GM19395 (cell line): Measurements from ENCODE around the gene MEGF11.

ENCODE experiments used
- ATAC-seq: cut with Tn5 transposase; IDR thresholded peaks from one replicate; pipeline ENCODE4 v1.9.1; 2021; ENCODE audit warnings: mild to moderate bottlenecking, moderate library complexity; ENCODE audit not compliant: unreplicated experiment

Gene MEGF11

DNA sequence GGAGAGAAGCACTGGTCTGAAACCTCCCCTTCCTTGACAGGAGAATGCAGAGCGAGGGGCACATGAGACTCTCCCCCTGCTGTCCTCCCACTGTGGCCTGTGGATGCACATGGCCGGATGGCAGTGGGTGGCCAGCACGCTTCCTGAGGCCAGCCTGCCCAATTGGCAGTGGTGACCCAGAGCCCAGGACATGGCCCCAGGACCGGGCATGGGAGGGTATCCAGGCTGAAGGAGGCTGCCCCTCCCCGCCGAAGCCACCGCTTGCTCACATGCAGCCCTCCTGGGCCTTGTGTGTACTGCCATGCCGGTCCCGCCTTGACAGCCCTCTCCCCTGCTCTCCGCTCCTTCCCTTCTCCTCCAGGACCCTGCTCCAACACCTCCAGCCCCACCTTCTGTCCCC is 100.9 kb downstream of the MEGF11 start:
- ATAC-seq: no peak

DNA sequence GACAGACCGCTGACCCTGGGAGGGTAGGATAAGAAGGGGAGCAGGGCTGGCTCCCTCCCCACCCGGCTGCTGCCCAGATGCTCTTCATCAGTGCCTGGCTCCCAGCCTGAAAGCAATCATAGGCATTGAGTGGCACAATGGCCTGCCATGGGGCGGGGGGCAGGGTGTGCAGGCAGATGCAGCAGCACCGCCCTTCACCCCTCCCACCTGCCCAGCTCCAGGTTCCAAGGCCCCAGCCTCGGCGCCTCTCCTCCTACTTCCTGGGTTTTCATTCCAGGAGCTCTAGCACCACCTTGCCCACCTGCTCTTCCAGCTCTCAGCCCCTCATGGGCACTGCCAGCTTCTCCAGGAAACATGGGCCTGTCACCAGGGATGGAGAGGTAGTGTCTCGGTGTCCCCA is 101.7 kb downstream of the MEGF11 start:
- ATAC-seq: no peak

DNA sequence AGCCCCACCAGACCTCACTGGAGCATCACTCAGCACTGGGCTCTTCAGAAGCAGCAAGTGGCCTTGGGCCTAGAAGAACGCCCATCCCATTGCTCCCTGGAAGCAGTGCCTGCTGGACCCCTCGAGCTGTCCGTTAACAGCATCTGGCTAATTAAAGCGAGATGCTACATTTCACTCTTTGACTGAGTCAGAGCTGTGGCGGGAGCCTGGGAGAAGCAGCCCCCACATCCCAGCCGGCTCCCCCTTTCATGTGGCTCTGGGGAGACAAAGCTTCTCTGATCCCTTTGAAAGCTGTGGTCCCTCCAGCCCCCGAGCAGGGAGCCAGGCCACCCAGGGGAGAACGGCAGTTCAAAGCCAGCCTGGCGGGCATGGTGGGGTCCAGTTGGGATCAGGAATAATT is 103.7 kb downstream of the MEGF11 start:
- ATAC-seq: no peak

DNA sequence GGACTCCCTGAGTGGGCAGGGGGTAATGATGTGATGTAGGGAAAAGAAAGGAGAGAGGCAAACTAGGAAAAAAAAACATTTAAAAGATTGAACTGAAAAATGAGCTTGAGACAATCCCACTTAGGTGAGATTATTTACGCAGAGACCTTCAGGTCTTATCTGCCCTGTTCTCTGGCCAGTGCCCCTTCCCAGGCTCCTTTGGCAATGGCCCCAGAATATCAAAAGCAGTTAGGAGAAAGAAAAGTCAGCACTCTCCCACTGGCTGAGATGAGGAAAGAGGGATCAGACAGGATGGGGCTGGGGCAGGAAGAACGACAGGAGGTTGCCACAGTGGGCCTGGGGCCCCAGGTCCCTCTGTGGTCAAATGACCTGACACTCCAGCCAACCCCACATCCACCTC is 105.4 kb downstream of the MEGF11 start:
- no peak for ATAC-seq

DNA sequence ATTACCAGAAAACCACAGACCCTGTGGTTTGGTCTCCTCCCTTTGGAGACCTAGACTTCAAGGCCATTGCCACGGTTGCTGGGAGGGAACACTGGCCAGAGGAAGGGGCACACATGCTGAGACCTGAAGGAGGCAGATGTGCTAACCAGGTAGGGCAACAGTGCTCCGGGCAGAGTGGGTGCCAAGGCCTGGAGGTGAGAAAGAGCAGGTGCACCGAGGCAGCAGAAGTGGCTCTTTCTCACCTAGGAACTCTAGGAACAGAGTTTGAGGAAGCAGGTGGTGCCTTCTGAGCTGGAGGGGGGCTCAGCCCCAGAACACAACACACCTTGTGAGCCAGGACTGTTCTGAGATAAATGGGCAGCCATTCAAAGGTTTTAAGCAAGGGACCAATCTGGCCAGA is 106.1 kb downstream of the MEGF11 start:
- no peak for ATAC-seq

DNA sequence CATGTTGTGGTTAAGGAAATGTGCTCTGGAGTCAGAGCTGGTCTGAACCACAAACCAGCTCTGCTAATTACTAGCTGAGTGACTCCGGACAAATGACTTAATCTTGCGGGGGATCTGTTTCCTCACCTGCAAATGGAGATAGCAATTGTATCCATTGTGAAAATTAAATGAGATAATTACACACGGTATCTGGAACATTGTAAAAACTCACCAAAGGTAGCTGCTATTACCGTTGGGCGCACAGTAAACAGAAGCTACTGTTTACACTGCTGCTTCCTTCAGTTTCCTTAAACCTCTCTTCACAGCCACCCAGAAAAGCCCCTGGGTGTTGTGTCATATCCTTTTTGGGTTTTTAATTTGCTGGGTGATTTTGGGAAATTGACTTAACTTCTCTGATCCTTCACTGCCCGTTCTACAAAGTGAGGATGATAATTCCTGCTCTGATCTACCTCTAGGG is 107.8 kb downstream of the MEGF11 start:
- ATAC-seq: no peak

DNA sequence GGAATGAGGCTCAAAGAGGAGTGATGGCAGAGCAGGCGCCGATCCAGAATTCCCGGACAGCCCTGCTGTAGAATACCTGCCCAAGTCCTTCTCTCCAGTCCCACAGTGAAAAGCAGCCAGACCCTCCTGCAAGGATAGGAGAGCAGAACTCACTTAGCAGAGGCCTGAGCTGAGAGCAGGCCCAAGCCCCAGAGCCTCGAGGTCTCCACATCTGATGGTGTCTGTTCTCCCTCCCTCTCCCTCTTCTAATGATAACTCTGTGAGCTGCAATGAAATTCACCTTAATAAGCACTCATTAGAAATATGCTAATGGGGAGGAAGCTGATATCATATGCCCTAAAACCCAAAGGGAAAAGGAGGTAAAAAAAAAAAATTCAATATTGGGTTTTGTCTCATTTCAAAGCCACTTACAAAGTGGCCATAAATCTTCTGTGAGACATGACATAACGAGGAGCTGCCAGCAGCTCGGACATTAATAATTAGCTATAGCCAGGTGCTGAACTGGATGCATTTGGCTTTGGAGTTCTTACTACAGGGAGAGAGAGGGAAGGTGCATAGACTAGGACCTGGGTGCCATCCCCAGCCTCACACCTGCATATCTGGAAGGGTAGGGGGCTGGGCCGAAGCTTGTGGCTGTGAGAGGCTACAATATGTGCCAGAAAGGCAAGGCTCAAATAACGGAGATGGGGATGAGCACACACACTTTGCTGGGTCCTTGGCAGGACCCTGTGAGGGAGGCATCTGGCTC is 108.4 kb downstream of the MEGF11 start:
- ATAC-seq: no peak

DNA sequence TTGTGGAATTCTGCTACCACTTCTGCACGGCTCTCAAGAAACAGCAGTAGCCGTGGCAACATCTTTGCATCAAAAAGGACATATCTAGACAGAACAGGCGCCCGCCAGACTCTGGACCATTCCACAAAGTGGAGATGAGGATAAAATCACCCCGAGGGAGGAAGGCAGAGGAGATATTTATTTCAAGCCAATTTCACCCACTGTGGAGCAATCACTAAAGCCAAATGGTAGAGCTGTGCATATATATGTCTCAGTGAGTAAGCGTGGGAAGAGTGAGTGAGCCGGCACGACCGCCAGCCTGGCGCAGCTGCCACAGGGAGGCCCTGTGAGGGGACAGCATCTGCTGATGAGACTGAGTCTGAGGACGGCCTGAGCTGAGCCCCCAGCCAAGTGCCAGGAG is 111.3 kb downstream of the MEGF11 start:
- ATAC-seq: no peak

DNA sequence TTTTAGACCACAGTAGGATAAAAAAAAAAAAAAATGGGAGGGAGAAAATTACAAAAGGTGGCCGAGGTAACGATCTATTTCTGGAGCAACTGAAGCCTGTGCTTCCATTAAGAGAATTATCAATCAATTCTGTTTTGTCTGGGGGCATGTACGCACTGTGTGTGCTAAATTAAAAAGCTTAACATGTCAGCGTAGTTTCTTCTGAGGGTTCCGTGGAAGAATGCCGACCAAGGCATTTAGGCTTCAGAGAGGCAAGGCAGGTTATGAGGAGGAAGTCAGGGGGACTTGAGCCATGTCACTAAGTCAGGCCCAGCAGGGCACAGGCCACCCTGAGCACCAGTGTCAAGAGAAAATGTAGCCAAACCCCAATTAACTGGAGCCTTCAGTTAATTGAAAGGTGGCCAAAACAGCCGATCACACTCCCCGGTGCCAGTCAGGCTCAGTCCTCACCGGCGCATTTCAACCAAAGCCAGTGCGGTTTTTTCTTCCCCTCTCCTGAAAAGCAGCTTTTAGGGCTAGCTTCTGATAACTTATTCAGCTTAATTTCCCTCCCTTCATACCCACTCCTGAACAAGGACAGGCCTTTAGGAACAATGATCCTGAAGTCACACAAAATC is 113.9 kb downstream of the MEGF11 start:
- no peak for ATAC-seq

DNA sequence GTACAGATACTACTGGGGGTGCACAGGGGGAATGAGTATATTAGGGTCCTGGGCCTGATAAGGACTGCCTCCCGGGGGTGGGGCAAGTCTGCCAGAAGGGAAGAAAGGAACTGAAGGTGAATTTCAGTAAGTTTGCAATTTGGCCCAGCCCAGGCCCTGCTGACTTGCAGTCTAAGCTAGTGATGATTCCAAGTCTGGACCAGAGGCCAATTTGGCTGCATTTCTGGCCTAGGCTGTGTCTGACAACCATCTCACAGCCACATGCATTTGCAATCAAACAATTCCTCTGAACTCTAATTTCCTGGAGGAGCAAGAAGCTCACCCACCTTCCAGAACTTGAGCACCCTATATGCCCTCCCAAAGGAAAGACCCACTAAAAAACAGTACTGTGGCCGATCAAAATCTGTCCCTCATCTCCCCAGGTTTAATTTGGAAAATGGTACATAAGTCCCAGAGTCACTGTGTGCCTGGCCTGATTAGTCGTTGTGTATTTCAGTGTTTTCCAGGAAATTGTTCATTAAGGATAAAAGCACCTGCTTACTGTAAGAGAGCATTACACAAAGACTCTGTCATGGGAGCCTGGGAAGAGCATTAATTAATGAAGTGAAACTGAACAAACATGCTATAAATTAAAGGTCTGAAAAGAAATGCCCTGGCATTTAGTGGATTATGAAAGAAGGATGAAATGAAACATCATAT is 114.5 kb downstream of the MEGF11 start:
- ATAC-seq: no peak

DNA sequence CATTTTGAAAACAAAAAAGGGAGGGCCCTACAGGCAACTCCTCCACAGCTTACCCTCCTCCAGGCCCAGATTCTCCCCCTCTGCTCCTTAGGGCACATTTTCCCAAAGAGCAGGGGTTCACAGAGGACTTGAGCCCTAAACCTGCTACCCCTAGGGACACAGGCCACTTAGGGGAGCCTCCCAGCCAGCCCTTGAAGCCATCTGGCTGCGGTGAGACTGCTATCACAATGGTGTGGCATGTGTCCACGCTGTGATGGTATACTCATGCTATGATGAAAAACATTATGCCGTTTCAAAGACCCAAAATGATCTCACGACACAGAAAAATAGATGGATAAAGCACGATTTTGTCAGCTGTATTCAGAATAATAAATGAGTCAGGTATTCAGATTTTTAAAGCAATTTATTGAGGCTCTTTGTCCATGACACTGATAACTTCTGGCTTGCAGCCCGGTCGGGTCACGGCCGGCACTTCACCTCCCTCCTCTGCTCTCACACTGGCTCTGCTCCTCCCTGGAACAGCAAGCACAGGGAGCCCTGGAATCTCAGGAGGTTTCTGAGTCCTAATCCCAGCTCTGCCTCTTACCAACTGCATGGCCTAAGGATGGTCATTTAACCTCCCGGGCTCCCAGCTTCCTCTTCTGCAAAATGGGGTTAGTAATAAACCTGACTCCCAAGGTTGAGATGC is 115.3 kb downstream of the MEGF11 start:
- no peak for ATAC-seq

DNA sequence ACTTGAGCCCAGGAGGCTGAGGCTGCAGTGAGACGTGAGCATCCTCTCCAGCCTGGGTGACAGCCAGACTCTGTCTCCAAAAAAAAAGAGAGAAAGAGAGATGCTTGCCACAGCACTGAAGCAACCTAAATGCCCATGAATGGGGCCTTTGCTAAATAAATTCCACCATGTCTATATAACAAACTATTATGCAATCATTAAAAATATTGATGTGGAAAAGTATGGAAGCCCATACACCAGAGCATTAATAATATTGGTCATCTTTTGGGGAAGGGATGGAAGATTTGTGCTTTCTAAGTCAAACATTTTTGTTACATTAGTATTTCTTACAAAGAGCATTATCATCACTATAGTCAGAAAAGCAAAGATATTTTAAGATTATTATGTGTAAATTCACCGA is 116.6 kb downstream of the MEGF11 start:
- no peak for ATAC-seq

DNA sequence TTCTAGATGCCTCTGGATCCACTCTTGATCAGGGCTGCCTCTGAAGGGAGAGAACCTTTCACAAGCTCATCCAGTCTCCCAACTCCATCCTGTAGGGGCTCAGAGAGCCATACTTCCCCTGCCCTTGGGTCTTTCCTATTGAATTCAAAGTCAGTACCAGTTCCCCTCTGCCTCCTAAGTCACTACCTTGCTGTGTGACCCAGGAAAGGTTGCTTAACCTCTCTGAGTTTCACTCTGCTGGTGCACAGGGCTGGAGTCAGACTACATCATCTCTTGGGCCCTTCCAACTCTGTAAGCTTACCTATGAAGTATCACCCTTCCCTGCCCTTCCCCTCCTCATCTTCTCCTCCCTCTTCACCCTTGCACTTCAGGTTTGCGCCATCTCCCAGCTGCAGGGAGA is 117.9 kb downstream of the MEGF11 start:
- no peak for ATAC-seq

DNA sequence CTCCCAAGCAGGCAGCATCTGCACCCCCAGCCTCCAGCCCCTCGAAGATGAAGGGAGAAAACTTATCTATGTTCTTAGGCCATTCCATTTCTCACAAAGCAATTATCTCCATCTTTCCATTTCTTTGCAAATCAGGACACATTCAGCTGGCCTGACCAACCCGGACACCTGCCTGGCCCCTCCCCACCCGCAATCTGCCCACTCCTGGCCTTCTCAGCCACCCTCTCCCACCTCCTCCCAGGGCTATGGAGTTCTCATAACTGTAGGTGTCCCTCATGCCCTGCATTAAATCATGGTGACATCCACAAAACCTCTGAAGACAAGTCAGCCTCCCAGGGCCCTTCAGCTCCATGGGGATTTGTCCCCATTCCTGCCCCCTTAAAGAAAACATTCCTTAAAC is 119.3 kb downstream of the MEGF11 start:
- ATAC-seq: no peak

DNA sequence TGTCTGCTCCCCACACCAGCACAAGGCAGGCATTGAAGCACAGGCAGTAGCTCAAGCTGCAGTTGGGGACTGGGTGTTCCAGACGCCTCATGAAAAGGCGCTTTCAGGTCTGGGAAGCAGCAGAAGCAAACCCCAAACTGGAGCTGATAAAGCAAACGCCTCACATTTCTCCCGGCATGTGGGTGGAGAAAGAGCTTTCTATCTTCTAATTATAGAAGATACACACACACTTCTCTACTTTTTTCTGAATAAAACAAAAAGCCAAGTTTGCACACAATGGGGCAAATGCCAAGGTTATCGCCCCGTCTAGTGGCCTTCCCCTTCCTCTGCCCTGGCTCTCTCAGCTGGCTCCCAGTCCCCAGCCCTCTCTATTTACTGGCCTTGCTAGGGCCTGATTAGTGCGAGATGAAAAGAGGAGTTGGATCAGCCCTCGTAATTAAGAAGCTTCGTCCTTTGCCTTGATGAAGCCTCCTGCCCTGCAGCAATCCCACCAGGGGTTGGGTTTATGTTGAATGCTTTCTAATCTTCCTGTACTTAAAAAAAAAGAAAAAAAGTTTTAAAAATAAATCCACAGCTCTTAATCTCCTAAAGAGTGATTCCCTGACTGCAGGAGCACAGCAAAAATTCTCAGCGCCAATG is 120.2 kb downstream of the MEGF11 start:
- ATAC-seq: no peak

DNA sequence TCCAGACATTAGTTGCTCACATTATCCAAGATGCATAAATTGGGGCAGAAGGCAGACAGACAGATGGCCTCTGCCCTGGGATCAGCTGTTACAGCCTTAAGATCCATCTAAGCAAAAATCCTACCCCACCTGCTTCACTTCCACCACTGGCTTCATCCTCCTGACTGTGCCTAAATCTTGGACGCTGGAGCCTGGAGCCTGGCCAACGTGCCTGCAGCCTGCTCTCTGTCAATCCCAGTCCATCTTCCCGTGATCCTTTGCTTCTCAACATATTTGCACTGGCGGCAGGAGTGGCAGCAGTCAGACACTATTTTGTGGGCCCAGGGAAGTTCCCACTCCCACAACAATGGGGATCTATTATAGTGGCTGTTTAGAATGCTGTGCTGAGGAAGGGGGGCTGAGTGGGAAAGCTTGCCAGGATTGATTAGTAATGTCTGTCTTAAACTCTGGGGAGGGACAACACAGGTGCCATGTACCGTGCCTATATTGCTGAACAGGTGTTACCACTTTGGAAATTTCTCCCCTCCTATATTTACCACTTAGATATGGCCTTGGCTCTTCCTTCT is 121.2 kb downstream of the MEGF11 start:
- ATAC-seq: no peak

DNA sequence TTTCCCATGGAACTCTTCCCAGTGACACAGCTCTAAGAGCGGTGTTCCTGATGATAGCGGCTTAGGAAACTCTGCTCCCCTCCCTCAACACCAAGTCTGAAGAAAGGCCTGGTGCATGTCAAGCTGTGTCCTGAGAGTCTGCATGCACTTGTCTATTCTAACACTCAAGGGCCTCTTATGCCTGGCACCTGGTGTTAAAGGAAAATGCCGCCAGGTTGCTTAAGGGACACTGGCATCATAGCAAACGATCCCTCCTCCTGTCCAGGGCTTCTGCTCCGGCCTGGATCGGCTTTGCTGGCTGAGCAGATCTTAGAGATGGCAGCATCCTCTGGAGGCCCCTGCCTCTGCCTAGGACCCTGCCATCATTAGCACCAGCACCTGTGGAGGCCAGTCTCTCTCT is 121.7 kb downstream of the MEGF11 start:
- no peak for ATAC-seq

DNA sequence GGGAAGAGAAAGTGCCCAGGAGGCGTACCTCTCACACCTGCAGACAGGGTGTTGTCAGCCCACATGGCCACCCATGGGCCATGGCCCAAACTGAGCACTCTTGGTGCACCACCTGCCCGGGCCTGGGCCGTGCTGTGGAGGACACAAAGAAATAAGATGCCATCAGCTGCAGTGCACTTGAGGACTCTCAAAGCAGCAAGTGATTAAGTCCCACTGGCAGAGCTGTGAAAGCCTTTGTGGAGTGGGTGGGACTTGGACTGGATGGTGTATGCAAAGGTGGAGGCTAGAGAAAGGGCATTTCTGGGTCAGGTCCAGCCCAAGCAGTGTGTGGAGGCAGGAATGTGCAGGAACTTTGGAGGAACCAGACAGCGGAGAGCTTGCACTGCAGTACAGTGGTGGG is 122.3 kb downstream of the MEGF11 start:
- ATAC-seq: no peak

DNA sequence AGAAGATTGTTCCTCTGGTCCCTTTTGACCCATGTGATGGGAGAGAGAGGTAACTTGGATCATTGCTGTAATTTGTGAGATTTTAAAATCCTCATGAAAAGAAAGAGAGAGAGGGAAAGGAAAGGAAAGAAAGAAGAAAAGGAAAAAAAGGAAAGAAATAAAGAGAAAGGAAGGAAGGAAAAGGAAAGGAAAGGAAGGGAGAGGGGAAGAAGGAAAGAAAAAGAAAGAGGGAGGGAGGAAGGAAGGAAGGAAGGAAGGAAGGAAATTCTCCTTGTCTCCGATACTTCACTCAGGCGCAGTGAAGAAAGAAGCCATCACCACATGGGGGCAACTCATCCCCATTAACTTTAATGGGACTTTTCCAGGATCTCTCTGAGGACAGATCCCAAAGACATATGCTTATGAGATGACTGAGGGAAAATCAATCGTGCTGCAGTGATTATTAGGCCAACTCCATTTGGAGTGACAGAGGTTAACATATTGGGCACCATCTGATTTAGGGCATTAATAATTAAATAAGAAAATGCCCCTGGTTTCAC is 123.0 kb downstream of the MEGF11 start:
- no peak for ATAC-seq

DNA sequence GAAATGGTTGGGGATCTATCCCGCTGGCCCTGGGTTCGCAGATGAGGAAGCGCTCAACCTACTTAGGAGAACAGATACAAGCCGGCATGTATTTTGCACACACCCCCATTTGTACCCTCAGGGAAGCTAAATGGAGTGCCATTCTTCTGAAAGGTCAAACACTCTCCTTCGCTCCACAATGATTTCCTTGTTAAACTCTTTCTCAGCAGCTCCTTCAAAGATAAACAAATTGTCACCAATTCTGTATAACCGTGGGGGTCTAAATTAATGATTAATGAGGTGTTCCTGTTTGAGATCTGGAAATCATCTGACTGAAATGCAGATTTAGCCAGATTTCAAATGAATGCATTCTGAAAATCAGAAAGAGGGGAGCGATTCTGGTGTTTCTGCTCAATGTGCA is 124.0 kb downstream of the MEGF11 start:
- ATAC-seq: no peak
